NB4 (cell line): ENCODE results near the gene TANGO6.

Experiments
- DNase-seq: peaks from one replicate; pipeline ENCODE4 v3.0.0; 2010; ENCODE audit warnings: low read depth
- H3K4me3 ChIP-seq: one replicate; pipeline ENCODE4 v1.5.1; 2011; ENCODE audit warnings: mild to moderate bottlenecking, low read depth, low read length, moderate library complexity
- CTCF ChIP-seq: IDR thresholded peaks from one replicate; pipeline ENCODE4 v1.5.1; 2012; ENCODE audit warnings: low read depth, low read length
- MAX ChIP-seq: IDR thresholded peaks from 2 replicates; pipeline ENCODE4 v1.6.1; 2011; ENCODE audit warnings: low read depth, low read length
- MYC ChIP-seq: IDR thresholded peaks from 2 replicates; pipeline ENCODE4 v1.6.1; 2011; ENCODE audit warnings: low read depth, low read length
- POLR2A ChIP-seq: IDR thresholded peaks from 2 replicates; pipeline ENCODE4 v1.6.1; 2011; ENCODE audit warnings: mild to moderate bottlenecking; ENCODE audit not compliant: insufficient read length; ENCODE audit errors: extremely low read depth

Gene TANGO6

GRCh38 chr16:68850481-68850880 lies 7.2 kb downstream of the TANGO6 start:
- H3K4me3 ChIP-seq: no peak overlapping the region
- no peak for DNase-seq
- TF ChIP-seq MYC (no peak), MAX (no peak), POLR2A (no peak), CTCF (no peak)

GRCh38 chr16:68851601-68852000 lies 8.3 kb downstream of the TANGO6 start:
- DNase-seq: no peak

GRCh38 chr16:68857479-68857878 lies 14.1 kb downstream of the TANGO6 start:
- H3K4me3 ChIP-seq: no peak overlapping the region
- no peak for DNase-seq
- no peak for TF ChIP-seq MYC
- no peak for TF ChIP-seq CTCF

More at GRCh38 chr16:68851601-68852000, 8.3 kb downstream of the TANGO6 start:
- no peak overlapping the region for H3K4me3 ChIP-seq
- TF ChIP-seq CTCF: no peak
- no peak for TF ChIP-seq MYC
- no peak for TF ChIP-seq MAX
- TF ChIP-seq POLR2A: no peak

- no peak for DNase-seq
- TF ChIP-seq MYC: no peak
- no peak for TF ChIP-seq CTCF
- no peak for TF ChIP-seq POLR2A
- TF ChIP-seq MAX: no peak
- no peak overlapping the region for H3K4me3 ChIP-seq
Measured at GRCh38 chr16:68859828-68860227, 16.5 kb downstream of the TANGO6 start.

- DNase-seq: no peak
- no peak overlapping the region for H3K4me3 ChIP-seq
- no peak for TF ChIP-seq MAX
- no peak for TF ChIP-seq CTCF
- no peak for TF ChIP-seq POLR2A
- no peak for TF ChIP-seq MYC
Measured at GRCh38 chr16:68860978-68861892, 17.9 kb downstream of the TANGO6 start.
